NCI-H2196 (cell line): ENCODE results near the gene GDF2.

Source experiments
- DNase-seq: peaks from one replicate; lab custom pipeline; 2025; ENCODE audit not compliant: unreplicated experiment; lab: John Stamatoyannopoulos, UW

Gene GDF2

GRCh38 chr10:47368431-47369180 lies 46.4 kb downstream of the GDF2 start:
- DNase-seq, result no peak

GRCh38 chr10:47369251-47369894 lies 47.1 kb downstream of the GDF2 start:
- DNase-seq, result no peak

- no peak for DNase-seq
Measured at GRCh38 chr10:47370015-47370767, 47.9 kb downstream of the GDF2 start.

GRCh38 chr10:47370878-47371277 lies 48.6 kb downstream of the GDF2 start:
- no peak for DNase-seq

- no peak for DNase-seq
Measured at GRCh38 chr10:47371629-47372485, 49.6 kb downstream of the GDF2 start.

- no peak for DNase-seq
Measured at GRCh38 chr10:47372726-47373125, 50.5 kb downstream of the GDF2 start.

GRCh38 chr10:47374611-47375536 lies 52.6 kb downstream of the GDF2 start:
- no peak for DNase-seq

- no peak for DNase-seq
Measured at GRCh38 chr10:47376522-47377220, 54.4 kb downstream of the GDF2 start.
